ENCODE data around the gene USP32. TPM values are rescaled to one million over a fixed set of nuclear protein-coding genes. Genes with fewer than 3 reads are reported as not detected.
"Not testable (repeated sequence)": the region's sequence is repeated elsewhere in the genome, so short reads cannot be mapped to it uniquely, and the experiment has no call there.

USP32 gene
- 10 to 100 TPM; 56.3 to 72.0 (median 60.9) TPM for total RNA-seq

GRCh38 chr17:60392042-60392844 is at the start of gene USP32:
Gene USP32, minus strand, starts transcription at chr17:60392133. Its CDS starts 194 bp downstream, at chr17:60391939.
- intact Hi-C loops (cut with DNase I; ENCODE audit: low total_unique reads) = no loop called here
- 1% methylated on average over 50 to 64 of the region's 68 CpGs for WGBS, 2 donors
- peak; percentile 98 to 100 for DNase-seq (ENCODE audit: low spot score in 2 of 2)

GRCh38 chr17:60439501-60439900 is 47.6 kb upstream of the USP32 start:
- intact Hi-C loops (cut with DNase I; ENCODE audit: low total_unique reads) = no loop called here
- H3K4me3 ChIP-seq (ENCODE audit: low read depth, poor library complexity, severe bottlenecking) = no peak overlapping the region
- no peak for TF ChIP-seq CTCF (IDR thresholded peaks at IDR 0.05)
- TF ChIP-seq POLR2A (IDR thresholded peaks at IDR 0.05) = no peak
- WGBS, 2 donors = 25% methylated on average over 2 of the region's 2 CpGs
- DNase-seq (ENCODE audit: low spot score in 2 of 2) = no peak

More at GRCh38 chr17:60392042-60392844, at the start of gene USP32:
- H3K4me3 ChIP-seq (ENCODE audit: low read depth, poor library complexity, severe bottlenecking) = peak within 1 kb of the TSS; percentile 91
- TF ChIP-seq POLR2A (IDR thresholded peaks at IDR 0.05) (no peak), CTCF (IDR thresholded peaks at IDR 0.05) (peak in 1 of 3 donors; percentile 80)

GRCh38 chr17:60436676-60437075 is 44.7 kb upstream of the USP32 start:
- intact Hi-C loops (cut with DNase I; ENCODE audit: low total_unique reads) = no loop called here
- TF ChIP-seq CTCF (IDR thresholded peaks at IDR 0.05) (no peak), POLR2A (IDR thresholded peaks at IDR 0.05) (no peak)
- WGBS, 2 donors = 48 to 50% methylated on average over 5 of the region's 5 CpGs
- DNase-seq (ENCODE audit: low spot score in 2 of 2) = peak in 1 of 2 donors; percentile 34
- H3K4me3 ChIP-seq (ENCODE audit: low read depth, poor library complexity, severe bottlenecking) = no peak overlapping the region

GRCh38 chr17:60435244-60436167 is 43.6 kb upstream of the USP32 start:
- TF ChIP-seq POLR2A (IDR thresholded peaks at IDR 0.05) = no peak
- peak in 1 of 3 donors; percentile 85 for TF ChIP-seq CTCF (IDR thresholded peaks at IDR 0.05)
- peak; percentile 81 to 88 for DNase-seq (ENCODE audit: low spot score in 2 of 2)
- intact Hi-C loops (cut with DNase I; ENCODE audit: low total_unique reads) = no loop called here
- WGBS, 2 donors = 67 to 68% methylated on average over 28 of the region's 28 CpGs
- no peak overlapping the region for H3K4me3 ChIP-seq (ENCODE audit: low read depth, poor library complexity, severe bottlenecking)

GRCh38 chr17:60433021-60433997 is 41.4 kb upstream of the USP32 start:
- DNase-seq (ENCODE audit: low spot score in 2 of 2) = peak in 1 of 2 donors; percentile 45
- intact Hi-C loops (cut with DNase I; ENCODE audit: low total_unique reads); H3K4me3 ChIP-seq (ENCODE audit: low read depth, poor library complexity, severe bottlenecking): not testable (repeated sequence)
- WGBS, 2 donors = 79% methylated on average over 4 of the region's 4 CpGs

GRCh38 chr17:60430561-60430960 is 38.6 kb upstream of the USP32 start:
- intact Hi-C loops (cut with DNase I; ENCODE audit: low total_unique reads); H3K4me3 ChIP-seq (ENCODE audit: low read depth, poor library complexity, severe bottlenecking): not testable (repeated sequence)
- 78 to 83% methylated on average over 7 of the region's 7 CpGs for WGBS, 2 donors
- peak in 1 of 2 donors; percentile 72 for DNase-seq (ENCODE audit: low spot score in 2 of 2)

- 90 to 91% methylated on average over 6 of the region's 6 CpGs for WGBS, 2 donors
- intact Hi-C loops (cut with DNase I; ENCODE audit: low total_unique reads); H3K4me3 ChIP-seq (ENCODE audit: low read depth, poor library complexity, severe bottlenecking): not testable (repeated sequence)
- peak in 1 of 2 donors; percentile 58 for DNase-seq (ENCODE audit: low spot score in 2 of 2)
These were observed 36.6 kb upstream of the USP32 start for GRCh38 chr17:60428491-60428890.
